OCI-LY3 (cell line): Measurements from ENCODE around the gene STT3B.

Experiments
- EZH2phosphoT487 ChIP-seq: fragments of 200-600 bp; shearing (Covaris generic); IDR thresholded peaks from 2 replicates; pipeline ENCODE4 v1.6.1; 2018; ENCODE audit warnings: antibody characterized with exemption, mixed run types, low read depth
- TF ChIP-seq, protein P1 (sequence below): fragments of 200-600, 300-600 bp; sonication (generic); IDR thresholded peaks from 2 replicates; pipeline ENCODE4 v1.5.1; 2014; ENCODE audit warnings: antibody characterized with exemption, low read length, low read depth

DNA sequence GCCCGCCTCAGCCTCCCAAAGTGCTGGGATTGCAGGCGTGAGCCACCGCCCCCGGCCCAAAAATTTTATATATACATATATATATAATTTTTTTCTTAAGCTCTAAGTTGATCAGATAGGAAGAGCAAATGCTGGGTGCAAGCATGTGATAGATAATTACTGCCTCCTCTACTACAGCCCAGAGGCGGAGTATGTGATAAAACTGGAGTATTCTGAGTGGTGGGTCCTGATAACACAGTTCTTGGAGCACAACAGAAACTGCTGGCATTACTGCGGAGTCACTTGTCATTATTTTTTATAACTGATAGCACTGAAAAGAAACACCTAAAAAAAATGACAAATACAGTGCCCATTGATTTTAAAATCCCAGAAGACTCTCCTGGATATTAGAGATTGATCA lies 41.1 kb upstream of the STT3B start:
- TF ChIP-seq, protein P1, sequence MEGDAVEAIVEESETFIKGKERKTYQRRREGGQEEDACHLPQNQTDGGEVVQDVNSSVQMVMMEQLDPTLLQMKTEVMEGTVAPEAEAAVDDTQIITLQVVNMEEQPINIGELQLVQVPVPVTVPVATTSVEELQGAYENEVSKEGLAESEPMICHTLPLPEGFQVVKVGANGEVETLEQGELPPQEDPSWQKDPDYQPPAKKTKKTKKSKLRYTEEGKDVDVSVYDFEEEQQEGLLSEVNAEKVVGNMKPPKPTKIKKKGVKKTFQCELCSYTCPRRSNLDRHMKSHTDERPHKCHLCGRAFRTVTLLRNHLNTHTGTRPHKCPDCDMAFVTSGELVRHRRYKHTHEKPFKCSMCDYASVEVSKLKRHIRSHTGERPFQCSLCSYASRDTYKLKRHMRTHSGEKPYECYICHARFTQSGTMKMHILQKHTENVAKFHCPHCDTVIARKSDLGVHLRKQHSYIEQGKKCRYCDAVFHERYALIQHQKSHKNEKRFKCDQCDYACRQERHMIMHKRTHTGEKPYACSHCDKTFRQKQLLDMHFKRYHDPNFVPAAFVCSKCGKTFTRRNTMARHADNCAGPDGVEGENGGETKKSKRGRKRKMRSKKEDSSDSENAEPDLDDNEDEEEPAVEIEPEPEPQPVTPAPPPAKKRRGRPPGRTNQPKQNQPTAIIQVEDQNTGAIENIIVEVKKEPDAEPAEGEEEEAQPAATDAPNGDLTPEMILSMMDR, result no peak
- TF ChIP-seq EZH2phosphoT487, result no peak
